MCF 10A (cell line): ENCODE results near the gene MIPOL1. TPM values are rescaled to one million over a fixed set of nuclear protein-coding genes. Genes with fewer than 3 reads are reported as not detected.

ENCODE experiments used
- BruUV-seq: library from RNA; stranded (reverse); fragments of 400-500 nt; replicated peaks from 2 replicates; lab custom pipeline; 2021; lab: Mats Ljungman, UMichigan
- CTCF ChIA-PET: fragments of 300-600 bp; sonication (Branson Sonifier 250); formaldehyde crosslinking; extraction: SDS; loops from one replicate; lab custom pipeline; 2021; ENCODE audit warnings: antibody characterized with exemption, inconsistent platforms; lab: Yijun Ruan, JAX
- POLR2A ChIA-PET: fragments of 300-600, 350-650 bp; sonication (Branson Sonifier 250); formaldehyde crosslinking; extraction: SDS; loops from one replicate; lab custom pipeline; 2020; ENCODE audit warnings: antibody characterized with exemption, inconsistent platforms; lab: Yijun Ruan, JAX
- DNase-seq: peaks from one replicate; pipeline ENCODE4 v3.0.0-alpha.2; 2018; ENCODE audit not compliant: unreplicated experiment
- H3K27ac Mint-ChIP-seq: one replicate; pipeline ENCODE4 v1.8.0; 2022; ENCODE audit warnings: mild to moderate bottlenecking, low read depth, mixed read lengths; ENCODE audit not compliant: unreplicated experiment
- H3K27me3 Mint-ChIP-seq: one replicate; pipeline ENCODE4 v1.8.0; 2022; ENCODE audit warnings: mixed read lengths; ENCODE audit not compliant: insufficient read depth, unreplicated experiment
- H3K36me3 Mint-ChIP-seq: one replicate; pipeline ENCODE4 v1.8.0; 2022; ENCODE audit warnings: mild to moderate bottlenecking, moderate library complexity, mixed read lengths; ENCODE audit not compliant: insufficient read depth, unreplicated experiment
- H3K4me1 Mint-ChIP-seq: one replicate; pipeline ENCODE4 v1.8.0; 2022; ENCODE audit warnings: mixed read lengths; ENCODE audit not compliant: insufficient read depth, unreplicated experiment
- H3K4me3 Mint-ChIP-seq: one replicate; pipeline ENCODE4 v1.8.0; 2022; ENCODE audit warnings: mild to moderate bottlenecking, moderate library complexity, mixed read lengths; ENCODE audit not compliant: unreplicated experiment
- H3K9me3 Mint-ChIP-seq: one replicate; pipeline ENCODE4 v1.8.0; 2022; ENCODE audit warnings: mixed read lengths; ENCODE audit not compliant: unreplicated experiment
- intact Hi-C: fragments of 100-400 bp; cut with micrococcal nuclease; formaldehyde crosslinking; loops from 2 replicates; pipeline ENCODE4 v1.14.1; 2022
- total RNA-seq: library from RNA; stranded (reverse); gene quantifications from 2 replicates; pipeline ENCODE4 v1.2.3, GENCODE V29; 2022
- TF ChIP-seq, protein P1 (sequence below): fragments of 200-600 bp; IDR thresholded peaks from one replicate; pipeline ENCODE4 v1.8.0; 2022; ENCODE audit warnings: antibody characterized with exemption, mild to moderate bottlenecking; ENCODE audit not compliant: unreplicated experiment

The MIPOL1 gene
- total RNA-seq, 1 experiment from 2014 or later: 16.3 TPM

DNA sequence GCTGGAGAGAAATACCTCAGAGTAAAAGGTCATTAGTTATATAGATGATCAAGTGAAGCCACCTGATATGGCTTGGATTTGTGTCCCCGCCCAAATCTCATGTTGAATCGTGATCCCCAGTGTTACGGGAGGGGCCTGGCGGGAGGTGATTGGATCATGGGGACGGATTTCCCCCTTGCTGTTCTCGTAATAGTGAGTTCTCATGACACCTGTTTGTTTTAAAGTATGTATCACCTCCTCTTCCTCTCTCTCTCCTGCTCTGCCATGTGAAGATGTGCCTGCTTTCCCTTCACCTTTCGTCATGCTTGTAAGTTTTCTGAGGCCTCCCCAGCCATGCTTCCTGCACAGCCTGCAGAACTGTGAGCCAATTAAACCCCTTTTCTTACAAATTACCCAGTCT is 272.5 kb downstream of the MIPOL1 start:
- Mint-ChIP-seq H3K9me3 (peaks cover under 1% of the 10 kb centered on the region), H3K4me3 (no peak overlapping the region), H3K27ac (no peak overlapping the region), H3K27me3 (no peaks in the 10 kb centered on the region), H3K36me3 (no peaks in the 10 kb centered on the region), H3K4me1 (no peaks in the 10 kb centered on the region)
- TF ChIP-seq, protein P1, sequence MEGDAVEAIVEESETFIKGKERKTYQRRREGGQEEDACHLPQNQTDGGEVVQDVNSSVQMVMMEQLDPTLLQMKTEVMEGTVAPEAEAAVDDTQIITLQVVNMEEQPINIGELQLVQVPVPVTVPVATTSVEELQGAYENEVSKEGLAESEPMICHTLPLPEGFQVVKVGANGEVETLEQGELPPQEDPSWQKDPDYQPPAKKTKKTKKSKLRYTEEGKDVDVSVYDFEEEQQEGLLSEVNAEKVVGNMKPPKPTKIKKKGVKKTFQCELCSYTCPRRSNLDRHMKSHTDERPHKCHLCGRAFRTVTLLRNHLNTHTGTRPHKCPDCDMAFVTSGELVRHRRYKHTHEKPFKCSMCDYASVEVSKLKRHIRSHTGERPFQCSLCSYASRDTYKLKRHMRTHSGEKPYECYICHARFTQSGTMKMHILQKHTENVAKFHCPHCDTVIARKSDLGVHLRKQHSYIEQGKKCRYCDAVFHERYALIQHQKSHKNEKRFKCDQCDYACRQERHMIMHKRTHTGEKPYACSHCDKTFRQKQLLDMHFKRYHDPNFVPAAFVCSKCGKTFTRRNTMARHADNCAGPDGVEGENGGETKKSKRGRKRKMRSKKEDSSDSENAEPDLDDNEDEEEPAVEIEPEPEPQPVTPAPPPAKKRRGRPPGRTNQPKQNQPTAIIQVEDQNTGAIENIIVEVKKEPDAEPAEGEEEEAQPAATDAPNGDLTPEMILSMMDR: no peak
- POLR2A ChIA-PET: no interaction called here
- CTCF ChIA-PET: no interaction called here
- intact Hi-C loops: no loop called here
- BruUV-seq: no TSS peak
- no peak for DNase-seq

DNA sequence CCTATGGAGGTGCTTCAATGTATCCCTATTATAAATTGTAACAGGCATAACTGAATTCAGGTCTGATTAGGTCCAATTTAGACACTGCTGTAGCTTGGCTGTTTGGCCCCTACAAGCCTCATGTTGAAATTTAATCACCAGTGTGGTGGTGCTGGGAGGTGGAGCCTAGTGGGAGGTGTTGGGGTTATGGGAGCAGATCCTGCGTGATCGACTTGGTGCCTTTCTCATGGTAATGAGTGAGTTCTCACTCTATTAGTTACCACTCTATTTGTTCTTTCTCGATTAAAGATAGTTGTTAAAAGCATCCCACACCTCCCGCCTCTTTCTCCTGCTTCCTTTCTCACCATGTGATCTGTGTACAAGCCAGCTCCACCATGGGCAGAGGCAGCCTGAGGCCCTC is 275.2 kb downstream of the MIPOL1 start:
- Mint-ChIP-seq H3K9me3 (peaks cover 8% of the 10 kb centered on the region), H3K36me3 (no peaks in the 10 kb centered on the region), H3K27ac (no peak overlapping the region), H3K4me1 (no peaks in the 10 kb centered on the region), H3K27me3 (no peaks in the 10 kb centered on the region), H3K4me3 (no peak overlapping the region)
- BruUV-seq: no TSS peak
- TF ChIP-seq, protein P1: no peak
- POLR2A ChIA-PET: no interaction called here
- CTCF ChIA-PET: interaction anchor here (0.6 to 0.7 kb wide), 2 partner anchors 122 to 793 kb away, joined by 3 read pairs; partner anchors contain the start of gene FOXA1
- no peak for DNase-seq
- intact Hi-C loops: no loop called here

DNA sequence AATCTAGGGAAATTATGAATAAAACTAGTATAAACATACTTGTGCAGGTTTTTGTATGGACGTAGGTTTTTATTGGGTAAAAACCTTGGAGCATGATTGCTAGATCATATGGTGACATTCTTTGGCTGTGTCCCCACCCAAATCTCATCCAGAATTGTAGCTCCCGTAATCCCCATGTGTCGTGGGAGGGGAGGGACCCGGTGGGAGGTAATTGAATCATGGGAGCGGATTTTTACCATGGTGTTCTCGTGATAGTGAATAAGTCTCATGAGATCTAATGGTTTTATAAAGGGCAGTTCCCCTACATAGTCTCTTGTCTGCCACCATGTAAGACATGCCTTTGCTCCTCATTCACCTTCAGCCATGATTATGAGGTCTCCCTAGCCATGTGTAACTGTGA is 276.5 kb downstream of the MIPOL1 start:
- no peak for DNase-seq
- Mint-ChIP-seq H3K36me3 (no peaks in the 10 kb centered on the region), H3K27ac (no peak overlapping the region), H3K4me1 (no peaks in the 10 kb centered on the region), H3K9me3 (peaks cover 8% of the 10 kb centered on the region), H3K4me3 (no peak overlapping the region), H3K27me3 (no peaks in the 10 kb centered on the region)
- TF ChIP-seq, protein P1: no peak
- ChIA-PET CTCF (no interaction called here), POLR2A (no interaction called here)
- intact Hi-C loops: no loop called here
- no TSS peak for BruUV-seq

DNA sequence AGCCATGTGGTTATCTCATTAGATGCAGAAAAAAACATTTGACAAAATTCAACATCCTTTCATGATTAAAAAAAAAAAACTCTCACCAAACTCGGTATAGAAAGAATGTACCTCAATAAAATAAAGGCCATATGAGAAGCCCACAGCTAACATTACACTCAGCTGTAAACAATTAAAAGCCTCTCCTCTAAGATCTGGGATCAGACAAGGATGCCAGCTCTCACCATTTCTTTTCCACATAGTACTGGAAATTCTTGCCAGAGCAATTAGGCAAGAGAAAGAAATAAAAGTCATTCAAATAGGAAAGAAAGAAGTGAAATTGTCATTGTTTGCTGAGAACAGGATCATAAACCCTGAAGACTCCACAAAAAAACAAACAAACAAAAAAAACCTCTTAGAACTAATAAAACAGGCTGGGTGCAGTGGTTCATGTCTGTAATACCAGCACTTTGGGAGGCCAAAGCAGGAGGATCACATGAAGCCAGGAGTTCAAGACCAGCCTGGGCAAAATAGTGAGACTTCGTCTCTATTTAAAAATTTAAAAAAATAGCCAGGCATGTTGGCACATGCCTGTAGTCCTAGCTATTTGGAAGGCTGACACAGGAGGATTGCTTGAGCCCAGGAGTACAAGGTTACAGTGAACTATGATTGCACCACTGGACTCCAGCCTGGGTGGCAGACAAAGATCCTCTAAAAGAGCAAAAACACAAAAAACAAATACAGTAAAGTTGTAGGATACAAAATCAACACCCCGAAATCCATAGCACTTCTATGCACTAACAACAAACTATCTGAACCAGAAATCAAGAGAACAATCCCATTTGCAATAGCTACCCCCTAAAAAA is 282.9 kb downstream of the MIPOL1 start:
- Mint-ChIP-seq H3K4me1 (peaks cover 9% of the 10 kb centered on the region), H3K9me3 (peaks cover 3% of the 10 kb centered on the region), H3K36me3 (no peaks in the 10 kb centered on the region), H3K4me3 (no peak overlapping the region), H3K27ac (peak overlapping the region; percentile 24), H3K27me3 (no peaks in the 10 kb centered on the region)
- POLR2A ChIA-PET: no interaction called here
- intact Hi-C loops: no loop called here
- DNase-seq: peak; percentile 30
- no TSS peak for BruUV-seq
- TF ChIP-seq, protein P1: no peak
- CTCF ChIA-PET: interaction anchor here (0.6 to 1.3 kb wide), 3 partner anchors 48 to 140 kb away, joined by 3 to 7 read pairs (median 3); no protein-coding TSS in a partner anchor
